Activated naive CD8-positive, alpha-beta T cell treated with anti-CD3 and anti-CD28 coated beads, Interleukin-2, amount 50 U/mL, for 16 hours (primary cell): ENCODE measurements around the gene SPATS1.
"Not testable (repeated sequence)": the region's sequence is repeated elsewhere in the genome, so short reads cannot be mapped to it uniquely, and the experiment has no call there.

ENCODE experiments used
- DNase-seq: peaks from one replicate; pipeline ENCODE4 v3.0.0-alpha.2; 2020; ENCODE audit warnings: low read depth, low spot score

Gene SPATS1

GRCh38 chr6:44341095-44341890, 1.2 kb upstream of the SPATS1 start:
- DNase-seq = no peak

- no peak for DNase-seq
These were observed 398 bp upstream of the SPATS1 start for GRCh38 chr6:44342052-44342451.

GRCh38 chr6:44346818-44347217, 4.4 kb downstream of the SPATS1 start:
- not testable (repeated sequence) for DNase-seq

GRCh38 chr6:44349904-44350649, 7.6 kb downstream of the SPATS1 start:
- DNase-seq = no peak

- DNase-seq = not testable (repeated sequence)
These were observed 8.2 kb downstream of the SPATS1 start for GRCh38 chr6:44350650-44350994.

GRCh38 chr6:44352259-44352658, 9.8 kb downstream of the SPATS1 start:
- no peak for DNase-seq

- DNase-seq = no peak
These were observed 10.9 kb downstream of the SPATS1 start for GRCh38 chr6:44353336-44353735.

GRCh38 chr6:44355640-44356039, 13.2 kb downstream of the SPATS1 start:
- DNase-seq = no peak

GRCh38 chr6:44356487-44356886, 14.0 kb downstream of the SPATS1 start:
- DNase-seq = no peak

- DNase-seq = no peak
These were observed 17.5 kb downstream of the SPATS1 start for GRCh38 chr6:44359973-44360372.

- no peak for DNase-seq
These were observed 19.5 kb downstream of the SPATS1 start for GRCh38 chr6:44361947-44362346.

- DNase-seq = no peak
These were observed 21.0 kb downstream of the SPATS1 start for GRCh38 chr6:44363377-44363926.

GRCh38 chr6:44366781-44367180, 24.3 kb downstream of the SPATS1 start:
- no peak for DNase-seq

GRCh38 chr6:44367681-44368080, 25.2 kb downstream of the SPATS1 start:
- no peak for DNase-seq

- no peak for DNase-seq
These were observed 30.6 kb downstream of the SPATS1 start for GRCh38 chr6:44373051-44373450.

GRCh38 chr6:44373787-44374186, 31.3 kb downstream of the SPATS1 start:
- no peak for DNase-seq

GRCh38 chr6:44375071-44375470, 32.6 kb downstream of the SPATS1 start:
- no peak for DNase-seq

GRCh38 chr6:44377484-44377883, 35.0 kb downstream of the SPATS1 start:
- DNase-seq = no peak

- DNase-seq = no peak
These were observed 35.5 kb downstream of the SPATS1 start for GRCh38 chr6:44377971-44378370.

GRCh38 chr6:44381739-44382138, 39.3 kb downstream of the SPATS1 start:
- no peak for DNase-seq

- no peak for DNase-seq
These were observed 44.0 kb downstream of the SPATS1 start for GRCh38 chr6:44386364-44386928.

GRCh38 chr6:44386929-44387345, 44.5 kb downstream of the SPATS1 start:
- no peak for DNase-seq
